IMR-90 (cell line): ENCODE results near the gene RAB26. TPM values are rescaled to one million over a fixed set of nuclear protein-coding genes. Genes with fewer than 3 reads are reported as not detected.
"Not testable (repeated sequence)": the region's sequence is repeated elsewhere in the genome, so short reads cannot be mapped to it uniquely, and the experiment has no call there.

Experiments used
- ATAC-seq: fragments of 200-7000 bp; cut with Tn5 transposase; 2 replicates; pipeline ENCODE4 v1.9.1; 2020; ENCODE audit warnings: low read depth, mild to moderate bottlenecking, moderate library complexity
- BruUV-seq: library from RNA; stranded (reverse); fragments of 400-500 nt; replicated peaks from 2 replicates; lab custom pipeline; 2021; lab: Mats Ljungman, UMichigan
- CTCF ChIA-PET: fragments of 300-600 bp; formaldehyde crosslinking; extraction: SDS; loops from one replicate; lab custom pipeline; 2021; ENCODE audit warnings: antibody characterized with exemption; lab: Yijun Ruan, JAX
- POLR2A ChIA-PET: fragments of 300-600 bp; sonication (Branson Sonifier 250); formaldehyde crosslinking; loops from one replicate; lab custom pipeline; 2022; ENCODE audit warnings: antibody characterized with exemption; ENCODE audit not compliant: unreplicated experiment; lab: Charles Lee
- DNase-seq: peaks from one replicate; pipeline ENCODE4 v3.0.0; 2013
- H2AFZ ChIP-seq: replicated peaks from 2 replicates; pipeline ENCODE3; 2013; ENCODE audit warnings: low read length, mild to moderate bottlenecking; ENCODE audit not compliant: poor library complexity
- H2AK5ac ChIP-seq: 2 replicates; pipeline ENCODE4 v1.6.1; 2013; ENCODE audit warnings: low read depth, low read length, inconsistent platforms
- H2AK9ac ChIP-seq: replicated peaks from 2 replicates; pipeline ENCODE3; 2013; ENCODE audit warnings: mild to moderate bottlenecking, low read depth, low read length, moderate library complexity; ENCODE audit not compliant: poor library complexity
- H2BK120ac ChIP-seq: 2 replicates; pipeline ENCODE4 v1.6.1; 2013; ENCODE audit warnings: low read depth, low read length, inconsistent platforms
- H2BK15ac ChIP-seq: 3 replicates; pipeline ENCODE4 v1.6.1; 2013; ENCODE audit warnings: low read depth, low read length, inconsistent platforms
- H2BK20ac ChIP-seq: 2 replicates; pipeline ENCODE4 v1.6.1; 2013; ENCODE audit warnings: low read depth, mild to moderate bottlenecking, inconsistent platforms, low read length, moderate library complexity
- H2BK5ac ChIP-seq: 2 replicates; pipeline ENCODE4 v1.6.1; 2013; ENCODE audit warnings: mild to moderate bottlenecking, low read depth, low read length, inconsistent platforms; ENCODE audit not compliant: poor library complexity, severe bottlenecking
- H3K14ac ChIP-seq: replicated peaks from 2 replicates; pipeline ENCODE4 v1.6.1; 2013; ENCODE audit warnings: low read depth, low read length, inconsistent platforms
- H3K18ac ChIP-seq: 2 replicates; pipeline ENCODE4 v1.6.1; 2013; ENCODE audit warnings: low read depth, low read length, control low read depth
- H3K23ac ChIP-seq: 2 replicates; pipeline ENCODE4 v1.6.1; 2013; ENCODE audit warnings: low read depth, low read length, inconsistent platforms
- H3K27ac ChIP-seq: 2 replicates; pipeline ENCODE4 v1.5.1; 2013; ENCODE audit warnings: mild to moderate bottlenecking, control low read depth, low read length; ENCODE audit not compliant: insufficient read depth
- H3K27me3 ChIP-seq: 2 replicates; pipeline ENCODE4 v1.6.1; 2013; ENCODE audit warnings: low read length; ENCODE audit not compliant: control insufficient read depth, insufficient read depth
- H3K36me3 ChIP-seq: 2 replicates; pipeline ENCODE4 v1.6.1; 2013; ENCODE audit warnings: low read length, mixed read lengths; ENCODE audit not compliant: control insufficient read depth, insufficient read depth
- H3K4ac ChIP-seq: 2 replicates; pipeline ENCODE4 v1.6.1; 2013; ENCODE audit warnings: low read depth, low read length, inconsistent platforms
- H3K4me1 ChIP-seq: 2 replicates; pipeline ENCODE4 v1.6.1; 2013; ENCODE audit warnings: low read length, mixed read lengths; ENCODE audit not compliant: control insufficient read depth, insufficient read depth
- H3K4me2 ChIP-seq: 2 replicates; pipeline ENCODE4 v1.6.1; 2013; ENCODE audit warnings: low read depth, mild to moderate bottlenecking, control low read depth, low read length, moderate library complexity
- H3K4me3 ChIP-seq: 2 replicates; pipeline ENCODE4 v1.5.1; 2013; ENCODE audit warnings: low read depth, mild to moderate bottlenecking, control low read depth, low read length, moderate library complexity; ENCODE audit not compliant: insufficient read depth
- H3K56ac ChIP-seq: 2 replicates; pipeline ENCODE4 v1.6.1; 2013; ENCODE audit warnings: low read length, inconsistent platforms; ENCODE audit not compliant: insufficient read depth; ENCODE audit errors: extremely low read depth
- H3K79me1 ChIP-seq, 2 experiments: 2 replicates each; pipeline ENCODE4 v1.6.1; 2013; ENCODE audit warnings: low read length in 2 of 2, inconsistent platforms in 1 of 2, low read depth in 1 of 2
- H3K9ac ChIP-seq: 2 replicates; pipeline ENCODE4 v1.6.1; 2013; ENCODE audit warnings: low read depth, low read length, control low read depth
- H3K9me1 ChIP-seq: 2 replicates; pipeline ENCODE4 v1.6.1; 2013; ENCODE audit warnings: low read length, inconsistent platforms; ENCODE audit not compliant: insufficient read depth
- H3K9me3 ChIP-seq: 2 replicates; pipeline ENCODE4 v1.6.1; 2013; ENCODE audit warnings: low read length; ENCODE audit not compliant: control insufficient read depth, insufficient read depth
- H4K20me1 ChIP-seq: 2 replicates; pipeline ENCODE4 v1.6.1; 2013; ENCODE audit warnings: low read length, inconsistent platforms; ENCODE audit not compliant: insufficient read depth
- H4K5ac ChIP-seq: 2 replicates; pipeline ENCODE4 v1.6.1; 2013; ENCODE audit warnings: mild to moderate bottlenecking, low read depth, low read length, control low read depth
- H4K8ac ChIP-seq, 2 experiments: 2 replicates each; pipeline ENCODE4 v1.6.1; 2013; ENCODE audit warnings: low read depth in 2 of 2, low read length in 2 of 2, control low read depth in 1 of 2, inconsistent platforms in 1 of 2
- H4K91ac ChIP-seq: 2 replicates; pipeline ENCODE4 v1.6.1; 2013; ENCODE audit warnings: low read depth, low read length, inconsistent platforms; ENCODE audit not compliant: insufficient read depth
- WGBS, 2 experiments: methylation state at CpG; one replicate each; pipeline versions ENCODE4 v1.1.5 to v1.1.7; 2013; ENCODE audit warnings: missing lambda C conversion rate in 2 of 2; ENCODE audit not compliant: insufficient read length in 1 of 2; ENCODE audit errors: extremely low coverage in 2 of 2; 5-methylcytosine and 5-hydroxymethylcytosine counted together
- dilution Hi-C: fragments of 300-500 bp; cut with HindIII; formaldehyde crosslinking; loops from one replicate; pipeline ENCODE4 v1.14.3; 2018; ENCODE audit warnings: low sequenced_read_pairs; ENCODE audit not compliant: unreplicated experiment
- in situ Hi-C: fragments of 300-500 bp; cut with MboI; formaldehyde crosslinking; loops from 3 replicates; pipeline ENCODE4 v1.14.3; 2019; ENCODE audit warnings: low sequenced_read_pairs, inconsistent platforms, mixed read lengths
- intact Hi-C: fragments of 100-400 bp; cut with micrococcal nuclease; formaldehyde crosslinking; loops from 2 replicates; pipeline ENCODE4 v1.10.0; 2022
- polyA plus RNA-seq, 3 experiments: library from polyadenylated mRNA; depleted of rRNA; stranded (reverse); fragments of >200 nt; gene quantifications; 2 replicates each; pipeline ENCODE4 v1.2.3, GENCODE V29; 2012; ENCODE audit warnings: low replicate concordance in 1 of 3
- total RNA-seq: library from RNA; depleted of rRNA; stranded (reverse); fragments of >200 nt; gene quantifications from 2 replicates; pipeline ENCODE4 v1.2.3, GENCODE V29; 2012

Gene RAB26
- total and polyA plus RNA-seq, 2 of the 4 experiments (the other 2 are of a cell fraction): 1.1 to 4.5 TPM

DNA sequence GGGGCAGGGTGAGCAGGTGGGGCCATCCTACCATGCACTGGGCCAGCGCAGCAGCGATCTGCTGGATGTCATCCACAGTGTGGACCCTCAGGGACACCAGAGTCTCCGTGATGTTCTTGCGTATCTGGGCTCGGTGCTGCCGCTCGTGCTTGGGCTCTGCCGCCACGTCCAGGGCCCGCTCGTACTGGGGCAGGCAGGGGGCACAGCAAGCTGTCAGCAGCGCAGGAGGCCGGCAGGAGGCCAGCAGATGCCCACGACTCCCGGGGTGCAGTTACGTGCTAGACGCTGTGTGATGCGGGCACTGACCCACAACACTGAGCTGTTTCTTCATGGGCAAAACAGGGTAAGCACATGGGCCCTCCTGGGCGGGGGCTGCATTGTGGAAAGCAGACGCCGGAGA lies 43.1 kb upstream of the RAB26 start:
- dilution Hi-C loops, H4K5ac ChIP-seq, H3K4me3 ChIP-seq, H3K27me3 ChIP-seq, H2BK15ac ChIP-seq, H3K27ac ChIP-seq, DNase-seq, H3K9ac ChIP-seq, ATAC-seq, H4K20me1 ChIP-seq, H2AFZ ChIP-seq, H4K8ac ChIP-seq, H3K14ac ChIP-seq, intact Hi-C loops, H3K4ac ChIP-seq, H2AK5ac ChIP-seq, H3K4me1 ChIP-seq, CTCF ChIA-PET, H3K9me3 ChIP-seq, H3K4me2 ChIP-seq, H3K56ac ChIP-seq, BruUV-seq, H2AK9ac ChIP-seq, in situ Hi-C loops, H2BK20ac ChIP-seq, H3K9me1 ChIP-seq, H3K18ac ChIP-seq, H3K23ac ChIP-seq, H2BK120ac ChIP-seq, H4K91ac ChIP-seq, H3K79me1 ChIP-seq, POLR2A ChIA-PET, H2BK5ac ChIP-seq: not testable (repeated sequence)
- H3K36me3 ChIP-seq: peaks cover 45% of the 10 kb centered on the region
- WGBS, 2 experiments: 95% methylated on average over 9 of the region's 21 CpGs; no CpG with 5 or more reads in 1 of the 2 experiments

DNA sequence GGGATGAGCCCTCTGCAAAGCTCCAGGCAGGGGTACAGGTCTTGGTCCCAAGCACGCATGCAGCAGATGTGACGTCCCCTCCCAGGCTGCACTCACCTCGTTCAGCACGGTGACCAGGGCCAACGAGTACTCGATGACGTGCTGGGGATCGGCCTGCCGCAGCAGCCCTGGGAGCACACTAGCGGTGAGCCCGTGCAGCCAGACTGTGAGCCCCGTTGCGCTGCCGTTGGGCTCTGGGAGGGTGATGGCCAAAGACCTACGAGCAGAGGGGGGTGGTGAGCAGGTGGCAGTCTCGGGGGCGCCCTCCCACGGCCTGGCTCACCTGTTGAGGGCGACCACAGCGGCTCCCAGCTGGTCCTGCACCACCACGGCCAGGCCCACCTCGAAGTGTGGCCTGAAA lies 42.7 kb upstream of the RAB26 start:
- BruUV-seq, H3K9me1 ChIP-seq, in situ Hi-C loops, H4K91ac ChIP-seq, H3K79me1 ChIP-seq, H3K27me3 ChIP-seq, H4K20me1 ChIP-seq, H3K9me3 ChIP-seq, H2BK120ac ChIP-seq, H3K18ac ChIP-seq, H3K23ac ChIP-seq, H3K4me2 ChIP-seq, H3K4ac ChIP-seq, DNase-seq, H3K14ac ChIP-seq, H4K8ac ChIP-seq, H3K4me3 ChIP-seq, POLR2A ChIA-PET, H4K5ac ChIP-seq, H3K4me1 ChIP-seq, H3K56ac ChIP-seq, H2BK15ac ChIP-seq, CTCF ChIA-PET, H2BK20ac ChIP-seq, H2AFZ ChIP-seq, ATAC-seq, H3K9ac ChIP-seq, H2BK5ac ChIP-seq, H3K27ac ChIP-seq, H2AK9ac ChIP-seq, dilution Hi-C loops, intact Hi-C loops: not testable (repeated sequence)
- H2AK5ac ChIP-seq: 0 out of 2 replicates have a peak overlapping the region, but pooled peaks have one; percentile 15
- no CpG with 5 or more reads among the region's 22 CpGs for WGBS, 2 experiments
- peaks cover 46% of the 10 kb centered on the region for H3K36me3 ChIP-seq
